ENCODE data around the gene MED12L. TPM values are rescaled to one million over a fixed set of nuclear protein-coding genes. Genes with fewer than 3 reads are reported as not detected.

MED12L gene
- total RNA-seq, 4 donors from 2014 or later: 0.51 to 12.7 (median 3.1) TPM

DNA sequence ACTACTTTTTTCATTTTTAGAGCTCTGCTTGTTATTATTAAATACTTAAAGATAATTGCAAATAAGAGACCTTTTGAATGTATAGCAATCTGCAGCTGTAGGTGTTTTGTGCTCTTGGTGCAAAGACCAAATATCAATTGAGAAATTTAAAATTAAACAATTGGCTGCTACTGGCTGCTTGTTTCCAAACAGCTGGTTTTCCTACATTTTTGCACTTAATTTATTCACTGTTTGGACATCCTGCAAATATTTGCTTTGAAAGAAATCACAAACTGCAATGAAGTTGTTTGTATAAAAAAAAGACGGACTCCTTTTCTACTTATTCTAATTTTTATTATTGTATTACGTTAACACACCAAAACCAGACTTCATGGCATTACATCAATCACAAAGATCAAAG lies 35.6 kb downstream of the MED12L start:
- H3K4me1 ChIP-seq: no peaks in the 10 kb centered on the region
- H3K9me3 ChIP-seq: no peaks in the 10 kb centered on the region
- H3K27me3 ChIP-seq: no peaks in the 10 kb centered on the region
- H3K27ac ChIP-seq: no peak overlapping the region
- DNase-seq: no peak
- intact Hi-C loops (cut with DNase I; ENCODE audit: low total_unique reads): no loop called here
- H3K4me3 ChIP-seq: no peak overlapping the region
- no peaks in the 10 kb centered on the region for H3K36me3 ChIP-seq
- TF ChIP-seq, protein P1, sequence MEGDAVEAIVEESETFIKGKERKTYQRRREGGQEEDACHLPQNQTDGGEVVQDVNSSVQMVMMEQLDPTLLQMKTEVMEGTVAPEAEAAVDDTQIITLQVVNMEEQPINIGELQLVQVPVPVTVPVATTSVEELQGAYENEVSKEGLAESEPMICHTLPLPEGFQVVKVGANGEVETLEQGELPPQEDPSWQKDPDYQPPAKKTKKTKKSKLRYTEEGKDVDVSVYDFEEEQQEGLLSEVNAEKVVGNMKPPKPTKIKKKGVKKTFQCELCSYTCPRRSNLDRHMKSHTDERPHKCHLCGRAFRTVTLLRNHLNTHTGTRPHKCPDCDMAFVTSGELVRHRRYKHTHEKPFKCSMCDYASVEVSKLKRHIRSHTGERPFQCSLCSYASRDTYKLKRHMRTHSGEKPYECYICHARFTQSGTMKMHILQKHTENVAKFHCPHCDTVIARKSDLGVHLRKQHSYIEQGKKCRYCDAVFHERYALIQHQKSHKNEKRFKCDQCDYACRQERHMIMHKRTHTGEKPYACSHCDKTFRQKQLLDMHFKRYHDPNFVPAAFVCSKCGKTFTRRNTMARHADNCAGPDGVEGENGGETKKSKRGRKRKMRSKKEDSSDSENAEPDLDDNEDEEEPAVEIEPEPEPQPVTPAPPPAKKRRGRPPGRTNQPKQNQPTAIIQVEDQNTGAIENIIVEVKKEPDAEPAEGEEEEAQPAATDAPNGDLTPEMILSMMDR (IDR thresholded peaks at IDR 0.05): no peak
- no peak for TF ChIP-seq POLR2A (IDR thresholded peaks at IDR 0.05)

DNA sequence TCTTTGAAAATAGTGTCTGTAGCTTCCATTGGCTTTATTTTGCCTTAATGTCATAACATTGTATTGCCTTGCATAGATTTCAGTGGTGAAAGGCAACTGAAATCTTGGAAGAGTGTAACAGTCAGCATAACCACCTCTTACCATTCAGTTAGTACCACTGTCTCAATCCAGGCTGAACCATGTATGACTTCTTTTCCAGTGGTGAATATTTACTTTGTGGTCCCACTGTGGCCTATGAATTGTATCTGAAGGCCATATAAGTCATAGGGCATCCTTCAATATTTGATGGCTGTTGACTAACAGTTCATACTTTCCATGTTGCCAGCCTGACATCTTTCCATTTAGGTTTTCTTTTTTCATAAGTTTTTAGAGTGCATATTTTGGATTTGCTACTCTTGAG lies 38.4 kb downstream of the MED12L start:
- no peak for DNase-seq
- no peak for TF ChIP-seq POLR2A (IDR thresholded peaks at IDR 0.05)
- TF ChIP-seq, protein P1 (IDR thresholded peaks at IDR 0.05): no peak
- Histone ChIP-seq H3K4me1 (no peaks in the 10 kb centered on the region), H3K27ac (no peak overlapping the region), H3K36me3 (no peaks in the 10 kb centered on the region), H3K4me3 (no peak overlapping the region), H3K9me3 (no peaks in the 10 kb centered on the region), H3K27me3 (no peaks in the 10 kb centered on the region)
- intact Hi-C loops (cut with DNase I; ENCODE audit: low total_unique reads): no loop called here

DNA sequence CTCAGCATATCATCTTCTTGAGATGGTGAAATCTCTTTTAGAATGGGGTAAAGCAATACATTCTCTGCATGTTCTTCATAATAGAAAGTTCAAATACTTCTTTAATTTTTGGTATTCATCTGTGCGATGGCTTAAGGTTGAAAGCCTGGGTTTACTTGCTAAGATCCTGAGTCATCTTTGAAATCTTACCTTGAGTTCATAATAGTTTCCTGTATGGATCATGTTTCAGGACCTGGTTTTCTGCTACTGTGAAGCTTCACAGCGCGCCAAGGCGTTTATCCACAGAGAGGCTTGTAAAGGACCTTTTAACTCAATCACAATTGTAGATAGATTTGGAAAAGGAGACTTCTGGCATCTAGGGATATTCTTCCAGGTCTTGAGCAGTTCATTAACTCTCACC lies 39.0 kb downstream of the MED12L start:
- no peak for DNase-seq
- Histone ChIP-seq H3K4me1 (no peaks in the 10 kb centered on the region), H3K9me3 (no peaks in the 10 kb centered on the region), H3K36me3 (no peaks in the 10 kb centered on the region), H3K27me3 (no peaks in the 10 kb centered on the region), H3K4me3 (no peak overlapping the region), H3K27ac (no peak overlapping the region)
- TF ChIP-seq, protein P1 (IDR thresholded peaks at IDR 0.05): no peak
- no peak for TF ChIP-seq POLR2A (IDR thresholded peaks at IDR 0.05)
- intact Hi-C loops (cut with DNase I; ENCODE audit: low total_unique reads): no loop called here

DNA sequence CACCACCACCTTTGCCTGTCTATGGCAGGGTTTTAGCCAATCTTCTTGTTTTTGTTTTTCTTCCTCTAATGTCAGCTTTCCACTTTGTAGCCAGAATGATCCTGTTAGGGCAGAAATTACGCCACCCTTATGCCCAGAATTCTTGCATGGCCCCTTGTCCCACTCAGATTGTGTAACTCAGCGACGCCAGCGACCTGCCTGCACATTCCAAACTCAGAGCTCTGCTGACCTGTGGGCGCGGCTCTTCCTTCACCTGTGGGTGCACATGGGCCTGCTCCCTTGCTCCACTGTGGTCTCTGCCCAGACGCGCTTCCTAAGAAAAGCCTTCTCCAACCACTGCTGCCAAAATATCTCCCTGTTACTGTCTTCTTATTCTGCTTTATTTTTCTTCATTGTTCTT lies 45.0 kb downstream of the MED12L start:
- H3K4me3 ChIP-seq: no peak overlapping the region
- TF ChIP-seq, protein P1 (IDR thresholded peaks at IDR 0.05): no peak
- intact Hi-C loops (cut with DNase I; ENCODE audit: low total_unique reads): no loop called here
- DNase-seq: no peak
- no peak overlapping the region for H3K27ac ChIP-seq
- no peaks in the 10 kb centered on the region for H3K4me1 ChIP-seq
- no peaks in the 10 kb centered on the region for H3K27me3 ChIP-seq
- H3K36me3 ChIP-seq: no peaks in the 10 kb centered on the region
- no peaks in the 10 kb centered on the region for H3K9me3 ChIP-seq

DNA sequence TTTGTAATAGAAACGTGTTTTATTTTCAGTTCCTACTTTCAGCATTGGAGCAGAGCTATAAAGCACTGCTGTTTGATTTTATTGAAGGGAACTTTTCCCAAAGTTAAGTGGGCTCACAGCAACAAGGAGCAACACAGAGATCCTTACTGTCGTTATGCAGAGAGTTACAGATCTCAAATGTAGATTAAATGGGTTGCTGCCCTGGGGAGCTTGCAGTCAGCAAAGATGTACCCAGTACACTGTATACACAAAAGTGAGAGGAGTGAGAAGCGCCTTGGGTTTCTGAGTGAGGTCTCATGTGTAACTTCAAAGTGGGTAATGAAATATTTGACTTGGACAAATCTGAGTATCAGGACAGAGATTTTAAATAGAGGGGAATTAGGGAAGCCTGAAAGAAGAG lies 47.7 kb downstream of the MED12L start:
- no peak overlapping the region for H3K27ac ChIP-seq
- intact Hi-C loops (cut with DNase I; ENCODE audit: low total_unique reads): no loop called here
- H3K9me3 ChIP-seq: no peaks in the 10 kb centered on the region
- no peaks in the 10 kb centered on the region for H3K36me3 ChIP-seq
- DNase-seq: no peak
- TF ChIP-seq, protein P1 (IDR thresholded peaks at IDR 0.05): no peak
- TF ChIP-seq POLR2A (IDR thresholded peaks at IDR 0.05): no peak
- H3K4me3 ChIP-seq: no peak overlapping the region
- no peaks in the 10 kb centered on the region for H3K27me3 ChIP-seq
- H3K4me1 ChIP-seq: no peaks in the 10 kb centered on the region
